Activated T-helper 1 cell treated with Interleukin-2 at 50 U/mL for 16 hours (primary cell): ENCODE results near the gene PAK1.

Source experiments
- DNase-seq: peaks from one replicate; pipeline ENCODE4 v3.0.0-alpha.2; 2020; ENCODE audit warnings: low read depth

Gene PAK1

GRCh38 chr11:77370217-77370616, 103.7 kb downstream of the PAK1 start:
- DNase-seq: no peak

GRCh38 chr11:77361184-77361583, 112.7 kb downstream of the PAK1 start:
- no peak for DNase-seq

- DNase-seq: no peak
Observed at GRCh38 chr11:77359481-77359880, 114.4 kb downstream of the PAK1 start.

- no peak for DNase-seq
Observed at GRCh38 chr11:77353131-77353530, 120.8 kb downstream of the PAK1 start.

- no peak for DNase-seq
Observed at GRCh38 chr11:77351281-77351886, 122.5 kb downstream of the PAK1 start.

GRCh38 chr11:77347948-77348347, 125.9 kb downstream of the PAK1 start:
- no peak for DNase-seq

GRCh38 chr11:77346906-77347603, 126.8 kb downstream of the PAK1 start:
- DNase-seq: no peak

GRCh38 chr11:77345621-77346020, 128.3 kb downstream of the PAK1 start:
- DNase-seq: no peak

DNA sequence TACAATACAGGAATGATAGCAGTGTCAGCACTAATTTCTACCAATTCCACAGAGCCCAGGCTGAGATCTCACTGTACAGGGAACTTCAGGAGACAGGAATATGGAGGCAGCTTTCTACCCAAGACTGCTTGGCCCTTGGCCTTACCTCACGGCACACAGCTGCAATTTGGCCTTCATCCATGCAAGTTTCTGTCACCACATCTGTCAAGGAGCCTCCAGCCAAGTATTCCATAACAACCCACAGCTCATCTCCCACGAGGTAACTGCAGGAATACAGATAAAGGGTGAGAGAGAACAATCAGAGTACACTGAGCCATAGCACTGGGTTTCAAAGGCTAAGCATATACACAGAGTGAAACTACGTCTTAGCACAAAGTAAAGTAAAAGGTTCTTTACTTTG, 133.4 kb downstream of the PAK1 start:
- no peak for DNase-seq

DNA sequence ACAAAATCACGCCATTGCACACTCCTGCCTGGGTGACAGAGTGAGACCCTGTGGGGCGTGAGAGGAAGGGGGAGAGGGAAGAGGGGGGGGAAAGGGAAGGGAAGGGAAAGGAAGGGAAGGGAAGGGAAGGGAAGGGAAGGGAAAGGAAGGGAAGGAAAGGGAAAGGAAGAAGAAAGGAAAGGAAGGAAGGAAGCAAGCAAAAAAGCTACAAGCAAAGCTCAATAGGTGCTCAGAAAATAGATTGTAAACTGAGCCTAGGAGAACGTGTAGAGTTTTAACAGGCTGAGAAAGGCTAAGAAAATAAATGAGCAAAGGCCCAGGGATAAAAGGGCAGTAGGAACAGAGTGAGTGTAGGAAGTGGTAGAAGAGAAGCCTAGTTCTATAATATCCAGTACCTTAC, 141.6 kb downstream of the PAK1 start:
- DNase-seq: no peak

GRCh38 chr11:77325159-77325558, 148.7 kb downstream of the PAK1 start:
- no peak for DNase-seq

GRCh38 chr11:77324508-77324907, 149.4 kb downstream of the PAK1 start:
- DNase-seq: no peak

- DNase-seq: no peak
Observed at GRCh38 chr11:77322926-77323590, 150.8 kb downstream of the PAK1 start.

DNA sequence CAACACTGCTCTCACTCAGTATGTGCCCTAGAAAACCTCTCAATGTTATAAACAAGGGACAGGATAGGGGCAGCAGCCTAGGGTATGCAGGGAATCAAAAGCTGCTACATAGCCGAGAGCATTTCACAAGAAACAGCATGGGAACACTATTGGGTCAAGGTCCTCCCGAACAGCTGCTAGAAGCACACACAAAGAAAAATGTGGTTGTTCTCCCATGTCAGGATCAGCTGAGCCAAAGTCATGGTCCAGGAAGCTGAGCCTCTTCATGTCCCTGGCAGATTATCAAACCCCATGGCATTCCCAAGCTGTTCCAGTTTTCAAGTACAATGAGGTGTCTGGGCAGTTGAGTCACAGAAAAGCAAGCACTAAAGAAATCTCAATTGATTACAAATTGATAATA, 151.4 kb downstream of the PAK1 start:
- no peak for DNase-seq

GRCh38 chr11:77320351-77320750, 153.5 kb downstream of the PAK1 start:
- no peak for DNase-seq

DNA sequence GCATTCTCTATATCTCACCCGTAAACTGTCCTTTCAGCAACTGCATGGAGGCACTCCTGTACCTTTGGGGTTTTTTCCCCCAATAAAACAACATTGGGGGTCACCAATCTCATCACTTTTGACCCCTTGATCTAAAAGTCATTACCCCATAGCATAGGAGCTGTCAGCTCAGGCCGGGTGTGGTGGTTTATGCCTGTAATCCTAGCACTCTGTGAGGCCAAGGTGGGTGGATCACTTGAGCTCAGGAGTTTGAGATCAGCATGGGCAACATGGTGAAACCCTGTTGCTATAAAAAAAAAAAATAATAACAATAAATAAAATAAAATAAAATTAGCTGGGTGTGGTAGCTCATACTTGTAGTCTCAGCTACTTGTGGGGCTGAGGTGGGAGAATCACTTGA, 155.3 kb downstream of the PAK1 start:
- no peak for DNase-seq

GRCh38 chr11:77316733-77317342, 157.1 kb downstream of the PAK1 start:
- no peak for DNase-seq

DNA sequence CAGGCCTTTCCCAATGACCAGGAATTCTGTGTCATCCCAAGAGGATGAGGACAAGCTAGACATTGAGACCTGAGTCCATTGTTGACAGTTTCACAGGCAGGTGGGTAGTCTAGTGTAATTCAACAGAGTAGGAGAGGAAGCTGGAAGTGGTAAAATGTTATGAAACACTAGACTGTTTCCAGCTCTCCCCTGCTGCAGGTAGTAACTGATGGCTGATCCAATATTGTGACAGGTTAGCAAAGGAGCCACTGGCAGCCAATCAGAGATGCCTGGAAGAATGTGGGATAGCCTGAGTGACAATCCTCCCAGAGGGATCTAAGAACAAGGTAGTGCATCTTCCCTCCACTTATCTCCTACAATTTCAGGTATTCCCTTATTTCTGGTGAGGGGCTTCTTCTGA, 161.8 kb downstream of the PAK1 start:
- no peak for DNase-seq

GRCh38 chr11:77311701-77312100, 162.2 kb downstream of the PAK1 start:
- no peak for DNase-seq

DNA sequence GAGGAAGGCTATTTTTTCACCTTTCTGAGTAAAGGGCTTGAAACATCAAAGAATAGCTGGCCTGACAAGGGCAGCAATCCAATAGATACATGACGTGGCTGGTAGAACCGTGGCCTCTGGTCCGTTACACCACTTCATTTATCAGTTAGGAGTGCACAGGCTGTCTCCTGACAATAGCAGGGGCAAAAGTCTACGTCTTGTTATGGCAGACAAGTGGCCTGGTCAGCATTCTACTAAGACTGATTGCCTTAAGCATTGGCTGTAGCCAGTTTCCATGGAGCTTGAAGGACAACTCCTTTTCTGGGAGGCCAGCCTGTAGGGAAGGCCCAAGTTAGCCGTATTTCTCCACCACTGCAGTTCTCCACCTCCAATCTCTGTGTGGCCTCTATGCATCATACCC, 163.2 kb downstream of the PAK1 start:
- DNase-seq: no peak

- DNase-seq: no peak
Observed at GRCh38 chr11:77309401-77310085, 164.4 kb downstream of the PAK1 start.

GRCh38 chr11:77308838-77309237, 165.1 kb downstream of the PAK1 start:
- no peak for DNase-seq

DNA sequence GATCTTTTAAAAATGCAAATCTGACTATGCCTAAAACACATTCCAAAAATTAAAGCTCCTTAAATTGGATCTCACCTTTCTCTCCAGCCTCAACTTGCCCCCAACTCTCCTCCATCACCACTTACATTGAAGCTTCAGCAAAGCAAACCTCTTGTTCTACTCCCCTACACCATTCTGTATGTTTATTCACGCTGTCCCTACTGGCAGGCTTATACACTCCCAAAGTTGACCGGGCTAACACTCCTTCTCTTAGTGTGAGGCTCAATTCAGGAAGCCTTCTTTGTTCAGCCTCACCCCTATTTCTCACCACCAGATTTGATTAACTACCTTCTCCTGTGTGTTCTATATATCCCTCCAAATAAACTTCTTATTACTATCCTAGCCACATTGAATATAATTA, 170.6 kb downstream of the PAK1 start:
- no peak for DNase-seq
